Activated naive CD4-positive, alpha-beta T cell treated with Interleukin-2 at 50 U/mL for 16 hours (primary cell): ENCODE measurements around the gene PLAAT2.

Source experiments
- DNase-seq: peaks from one replicate; pipeline ENCODE4 v3.0.0-alpha.2; 2020

PLAAT2 gene

DNA sequence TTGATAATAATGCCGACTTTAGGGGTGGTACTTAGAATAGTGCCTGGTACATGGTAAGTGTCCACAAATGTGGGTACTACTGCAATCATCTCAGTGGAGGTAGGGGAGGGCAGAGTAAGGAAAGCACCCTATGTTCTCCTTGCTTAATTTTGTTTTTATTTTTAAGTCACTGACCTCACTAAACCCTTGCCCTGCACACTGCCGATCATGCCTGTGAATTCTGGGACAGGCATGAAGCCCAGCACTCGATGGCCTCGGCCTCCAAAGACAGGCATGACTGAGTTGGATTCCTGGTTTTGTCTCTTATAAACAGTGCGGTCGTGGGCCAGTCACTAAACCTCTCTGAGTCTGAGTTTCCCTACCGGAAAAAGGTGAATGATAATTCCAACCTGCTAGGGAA, 50.4 kb downstream of the PLAAT2 start:
- no peak for DNase-seq

DNA sequence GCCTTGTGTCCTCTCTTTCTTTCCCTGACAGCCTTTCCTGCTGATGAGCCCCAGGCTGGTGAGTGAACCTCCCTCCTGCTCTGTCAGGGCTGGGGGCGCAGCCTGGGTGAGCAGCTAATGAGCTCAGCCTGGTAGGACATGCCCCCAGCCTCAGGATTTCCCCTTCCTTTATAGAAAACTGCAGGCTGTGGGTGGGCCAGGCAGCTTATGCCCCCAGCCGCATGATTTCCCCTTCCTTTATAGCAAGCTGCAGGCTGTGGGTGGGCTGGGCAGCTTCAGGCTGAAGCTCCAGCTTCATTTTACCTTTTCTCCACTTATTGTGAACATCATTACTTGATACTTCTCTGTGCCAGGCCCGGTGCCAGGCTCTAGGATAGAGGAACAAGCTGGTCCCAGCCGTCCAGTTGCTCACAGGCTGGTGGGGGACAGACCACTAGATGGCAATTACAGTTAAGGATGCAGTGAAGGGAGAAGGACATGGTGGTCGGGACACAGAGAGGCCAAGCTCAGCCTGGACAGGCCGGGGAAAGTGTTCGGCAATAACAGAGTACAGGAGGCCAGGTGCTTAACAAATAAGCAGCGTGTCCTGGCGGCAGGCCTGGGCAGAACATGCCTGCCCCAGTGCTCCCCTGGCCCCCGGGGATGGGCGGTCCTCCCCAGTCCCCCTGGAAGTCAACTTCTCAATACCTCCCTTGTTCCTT, 52.0 kb downstream of the PLAAT2 start:
- DNase-seq, result no peak

DNA sequence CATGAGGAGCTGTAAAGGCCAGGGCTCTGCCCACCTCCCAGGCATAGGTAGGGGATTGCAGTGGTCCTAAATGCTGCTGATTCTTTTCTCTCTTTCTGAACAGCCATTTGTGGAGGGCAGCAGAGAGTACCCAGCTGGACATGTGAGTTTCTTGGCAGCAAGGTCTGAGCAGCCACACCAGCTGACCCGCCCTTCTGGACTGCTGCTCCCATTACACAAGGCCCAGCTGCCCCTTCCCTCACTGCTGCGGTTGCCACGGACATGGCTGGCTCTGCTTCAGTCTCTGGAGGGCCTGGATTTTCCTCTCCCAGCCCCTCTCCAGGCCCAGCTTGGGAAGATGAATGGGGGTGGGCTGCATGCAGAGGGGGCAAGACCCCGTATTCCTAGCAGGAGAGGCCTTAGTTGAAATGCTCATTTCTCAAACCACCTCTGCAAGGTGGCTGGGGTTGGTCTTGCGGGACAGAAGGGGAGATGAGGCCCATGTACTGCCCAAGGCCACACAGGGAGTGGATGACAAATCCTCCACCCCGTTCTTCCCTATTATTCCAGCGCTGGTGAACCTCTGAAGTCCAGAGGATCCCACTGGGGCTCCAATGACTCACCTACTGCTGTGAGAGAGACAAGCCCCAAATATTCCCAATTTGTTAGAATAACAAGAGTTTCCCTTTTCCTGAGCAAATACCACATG, 52.7 kb downstream of the PLAAT2 start:
- no peak for DNase-seq

DNA sequence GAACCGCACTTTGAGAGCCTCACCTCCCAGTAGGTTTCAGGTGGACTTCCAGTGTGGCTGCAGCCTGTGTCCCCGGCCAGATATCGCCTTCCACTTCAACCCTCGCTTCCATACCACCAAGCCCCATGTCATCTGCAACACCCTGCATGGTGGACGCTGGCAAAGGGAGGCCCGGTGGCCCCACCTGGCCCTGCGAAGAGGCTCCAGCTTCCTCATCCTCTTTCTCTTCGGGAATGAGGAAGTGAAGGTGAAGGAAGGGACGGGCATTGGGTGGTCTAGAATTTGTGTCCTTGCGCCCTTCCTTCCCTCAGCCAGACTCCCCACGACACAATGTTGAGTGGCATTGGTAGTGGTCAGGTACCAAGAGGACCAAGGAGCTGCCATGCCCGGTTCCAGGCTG, 54.4 kb downstream of the PLAAT2 start:
- no peak for DNase-seq

DNA sequence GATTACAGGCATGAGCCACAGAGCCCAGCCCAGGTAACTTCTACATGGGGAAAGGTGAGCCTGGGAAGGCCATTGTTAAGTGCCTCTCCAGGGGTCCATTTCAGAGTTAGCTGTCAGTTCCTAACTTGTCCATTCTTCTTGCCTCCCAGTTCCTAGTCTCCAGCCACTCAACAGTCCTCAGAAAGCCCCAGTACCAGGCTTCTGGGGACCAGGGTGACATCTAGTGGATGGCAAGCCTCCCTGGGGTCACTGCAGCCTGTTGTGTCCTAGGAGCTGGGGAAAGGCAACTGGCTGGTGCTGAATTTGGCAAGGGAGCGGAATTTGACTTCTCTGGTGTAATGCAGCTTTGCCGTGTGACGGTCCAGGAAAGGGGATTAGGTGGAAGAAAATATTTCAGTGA, 55.2 kb downstream of the PLAAT2 start:
- DNase-seq, result no peak

DNA sequence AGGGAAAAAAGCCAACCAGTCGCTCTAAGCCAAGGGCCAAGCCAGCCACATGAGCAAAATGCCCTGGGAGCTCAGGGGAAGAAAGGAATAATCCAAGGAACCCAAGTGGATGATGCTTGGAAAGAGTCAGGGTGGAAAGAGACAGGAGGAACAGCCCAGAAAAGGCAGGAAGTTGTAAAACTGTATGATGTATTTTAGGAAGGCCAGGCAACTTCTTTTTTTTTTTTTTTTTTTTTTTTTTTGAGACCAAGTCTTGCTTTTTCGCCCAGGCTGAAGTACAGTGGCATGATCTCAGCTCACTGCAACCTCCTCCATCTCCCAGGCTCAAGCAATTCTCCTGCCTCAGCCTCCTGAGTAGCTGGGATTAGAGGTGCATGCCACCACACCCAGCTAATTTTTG, 55.7 kb downstream of the PLAAT2 start:
- no peak for DNase-seq

DNA sequence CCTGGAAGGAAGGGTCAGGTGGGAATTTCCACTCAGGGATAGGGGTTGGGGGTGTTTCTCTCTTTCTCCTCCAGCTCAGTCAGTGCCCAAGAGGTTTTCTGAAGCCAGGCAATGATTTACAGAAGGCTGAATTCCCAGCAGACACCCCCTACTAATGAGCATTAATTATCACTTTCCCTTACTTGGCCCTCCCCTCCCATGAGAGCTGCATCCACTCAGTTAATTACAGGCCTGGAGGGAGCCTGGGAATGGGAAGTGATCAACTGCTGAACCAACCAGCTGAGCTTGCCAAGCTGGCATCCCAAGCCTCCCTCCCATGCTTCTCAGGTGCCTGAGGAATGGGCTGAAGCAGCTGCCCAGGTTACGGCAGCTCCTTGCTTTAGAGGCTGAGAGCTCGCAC, 56.3 kb downstream of the PLAAT2 start:
- DNase-seq, result no peak

DNA sequence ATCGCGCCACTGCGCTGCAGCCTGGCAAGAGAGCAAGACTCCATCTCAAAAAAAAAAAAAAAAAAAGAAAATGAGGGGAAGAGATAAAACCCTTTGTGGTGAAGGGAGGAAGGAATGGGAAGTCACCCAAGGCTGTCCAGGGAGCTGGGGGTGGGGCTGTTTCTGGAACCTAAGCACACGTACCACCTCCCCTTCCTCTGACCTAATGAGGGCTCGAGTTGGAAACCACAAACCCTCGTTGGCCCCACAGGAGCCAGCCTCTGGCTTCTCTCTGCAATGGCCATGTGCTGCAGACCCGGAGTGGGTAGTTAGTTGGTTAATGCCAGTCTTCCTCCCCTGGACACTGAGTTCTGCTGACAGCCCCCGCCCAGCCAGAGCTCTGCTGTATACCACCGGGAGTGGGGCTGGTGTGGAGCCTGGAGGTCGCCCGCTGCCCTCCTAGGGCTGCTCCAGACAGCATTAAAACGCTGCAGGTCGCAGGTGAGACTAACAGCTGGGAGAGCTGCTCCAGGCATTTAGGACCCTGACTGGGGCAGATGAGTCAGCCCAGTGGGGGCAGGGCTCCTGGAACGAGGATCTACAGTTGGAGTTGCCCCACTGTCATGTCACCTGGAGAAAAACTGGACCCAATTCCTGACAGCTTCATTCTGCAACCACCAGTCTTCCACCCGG, 57.2 kb downstream of the PLAAT2 start, which contains the start of gene LGALS12:
LGALS12 (plus strand) TSS at position 228 of the 672 bp plus-strand sequence; CDS start at position 603, 375 bp downstream.
- no peak for DNase-seq

DNA sequence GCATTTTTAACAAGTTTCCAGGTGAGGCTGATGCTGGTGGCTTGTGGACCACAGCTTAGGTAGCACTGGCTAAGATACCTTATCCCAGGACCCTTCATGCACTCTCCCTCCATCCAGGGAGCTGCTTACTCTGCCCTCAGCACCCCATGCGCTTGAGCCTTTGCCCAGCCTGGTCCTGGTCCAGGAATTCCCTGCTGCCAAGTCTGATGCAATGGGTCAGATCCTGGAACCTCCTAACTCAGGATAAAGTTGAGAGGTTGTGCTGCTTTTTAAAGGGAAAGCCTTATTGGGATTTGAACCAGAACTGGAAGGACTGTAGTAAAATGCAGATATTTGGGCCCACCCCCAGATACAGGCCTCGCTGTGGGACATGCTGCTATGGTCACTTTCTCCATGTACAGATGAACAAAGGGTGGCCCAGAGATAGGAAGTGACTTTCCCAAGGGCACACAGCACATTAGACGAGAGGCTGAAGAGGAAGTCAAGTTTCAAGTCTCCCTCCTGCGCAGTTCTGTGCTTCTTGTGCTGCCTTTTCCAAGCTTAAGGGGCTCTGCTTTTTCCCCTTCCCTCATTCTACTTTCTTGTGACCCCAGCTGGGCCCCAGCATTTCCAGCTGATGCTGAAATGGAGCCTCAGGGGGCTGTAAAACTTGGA, 58.1 kb downstream of the PLAAT2 start:
- DNase-seq, result no peak

DNA sequence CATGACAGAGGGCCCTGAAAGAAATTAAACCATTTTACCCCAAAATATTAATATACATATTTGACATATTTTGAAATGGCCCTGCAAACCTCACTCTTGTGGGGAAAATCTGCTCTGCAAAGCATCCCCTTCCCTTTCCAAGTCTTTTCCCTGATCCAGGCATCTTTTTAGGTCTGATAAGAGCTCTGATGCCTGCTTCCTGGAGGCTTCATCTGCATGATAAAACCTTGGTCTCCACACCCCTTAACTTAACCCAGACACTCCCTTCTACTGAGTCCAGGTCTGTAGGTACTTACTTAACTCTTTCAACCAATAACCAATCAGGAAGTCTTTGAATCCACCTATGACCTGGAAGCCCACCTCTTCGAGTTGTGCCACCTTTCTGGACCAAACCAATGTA, 59.1 kb downstream of the PLAAT2 start:
- DNase-seq, result no peak

DNA sequence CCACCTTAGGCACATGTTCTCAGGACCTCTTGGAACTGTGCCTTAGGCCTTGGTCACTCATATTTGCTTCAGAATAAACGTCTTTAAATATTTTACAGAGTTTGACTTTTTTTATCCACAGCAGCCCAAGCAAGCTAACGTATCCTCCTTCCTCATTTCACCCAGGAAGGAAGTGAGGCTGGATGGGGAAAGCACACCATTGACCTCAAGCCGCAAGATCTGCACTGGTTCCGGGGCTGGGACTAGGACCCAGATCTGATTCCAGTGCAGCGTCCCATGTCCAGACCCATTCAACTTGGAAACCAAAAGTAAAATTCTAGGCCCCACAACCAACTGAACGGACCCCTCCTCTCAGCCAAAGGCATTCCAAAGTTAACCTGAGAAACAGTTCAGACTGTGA, 59.7 kb downstream of the PLAAT2 start:
- no peak for DNase-seq
